HEK293 (cell line): ENCODE data around the gene ALG12.

Source experiments
- CTCF ChIA-PET: fragments of 350-600 bp; formaldehyde crosslinking; extraction: SDS; loops from one replicate; lab custom pipeline; 2021; ENCODE audit warnings: antibody characterized with exemption; lab: Yijun Ruan, JAX
- POLR2A ChIA-PET: fragments of 300-600 bp; formaldehyde crosslinking; extraction: SDS; loops from one replicate; lab custom pipeline; 2020; ENCODE audit warnings: antibody characterized with exemption, inconsistent platforms; lab: Yijun Ruan, JAX
- H3K27ac ChIP-seq: fragments of 200-500 bp; sonication (Bioruptor generic); 2 replicates; pipeline ENCODE4 v1.5.1; 2014; ENCODE audit warnings: low read depth, low read length, control low read depth, inconsistent platforms; ENCODE audit errors: extremely low read depth
- H3K36me3 ChIP-seq, 2 experiments: fragments of 200-500 bp in 1 of 2; sonication (Bioruptor generic) in 1 of 2; 1 replicate in 1 of 2; 2 replicates in 1 of 2; pipeline ENCODE4 v1.5.1; 2014 to 2017; ENCODE audit warnings: inconsistent platforms in 2 of 2, low read length in 2 of 2; ENCODE audit not compliant: control insufficient read depth in 2 of 2, insufficient read depth in 1 of 2
- H3K4me1 ChIP-seq: fragments of 200-500 bp; sonication (Bioruptor generic); 2 replicates; pipeline ENCODE4 v1.5.1; 2014; ENCODE audit warnings: mild to moderate bottlenecking, low read length, inconsistent platforms; ENCODE audit not compliant: control insufficient read depth, insufficient read depth
- H3K4me3 ChIP-seq: 2 replicates; pipeline ENCODE4 v1.5.1; 2011; ENCODE audit warnings: low read depth, mild to moderate bottlenecking, control low read depth, low read length, moderate library complexity
- H3K9me3 ChIP-seq: fragments of 200-500 bp; sonication (Bioruptor generic); 2 replicates; pipeline ENCODE4 v1.5.1; 2014; ENCODE audit warnings: low read depth, low read length, inconsistent platforms; ENCODE audit not compliant: control insufficient read depth, insufficient read depth
- MEIS1 ChIP-seq: sonication (generic); formaldehyde crosslinking; IDR thresholded peaks from 2 replicates; pipeline ENCODE4 v1.8.1; 2022; ENCODE audit warnings: missing genetic modification reagents, mild to moderate bottlenecking, borderline replicate concordance
- OSR2 ChIP-seq: fragments of 450-650 bp; formaldehyde crosslinking; IDR thresholded peaks from 2 replicates; pipeline ENCODE4 v1.5.1; 2016; ENCODE audit warnings: missing biosample characterization, missing genetic modification characterization
- OVOL3 ChIP-seq: fragments of 450-650 bp; formaldehyde crosslinking; IDR thresholded peaks from 2 replicates; pipeline ENCODE4 v1.5.1; 2016; ENCODE audit warnings: missing biosample characterization, missing genetic modification characterization
- PATZ1 ChIP-seq: fragments of 450-650 bp; formaldehyde crosslinking; IDR thresholded peaks from 2 replicates; pipeline ENCODE4 v1.5.1; 2016; ENCODE audit warnings: missing biosample characterization, missing genetic modification characterization
- SP2 ChIP-seq: fragments of 450-650 bp; formaldehyde crosslinking; IDR thresholded peaks from 2 replicates; pipeline ENCODE4 v1.5.1; 2016; ENCODE audit warnings: missing biosample characterization, missing genetic modification characterization
- ZBTB44 ChIP-seq: fragments of 450-650 bp; IDR thresholded peaks from 2 replicates; pipeline ENCODE4 v1.5.1; 2018; ENCODE audit warnings: missing biosample characterization, mild to moderate bottlenecking, missing genetic modification characterization
- ZBTB7A ChIP-seq: fragments of 450-650 bp; formaldehyde crosslinking; IDR thresholded peaks from 2 replicates; pipeline ENCODE4 v1.5.1; 2016; ENCODE audit warnings: low read depth, missing biosample characterization, missing genetic modification characterization
- ZEB2 ChIP-seq: fragments of 450-650 bp; formaldehyde crosslinking; IDR thresholded peaks from 2 replicates; pipeline ENCODE4 v1.5.1; 2016; ENCODE audit warnings: missing biosample characterization, missing genetic modification characterization
- ZNF112 ChIP-seq: fragments of 450-650 bp; formaldehyde crosslinking; IDR thresholded peaks from 2 replicates; pipeline ENCODE4 v1.5.0; 2017; ENCODE audit warnings: missing biosample characterization, missing genetic modification characterization
- ZNF175 ChIP-seq: fragments of 450-650 bp; formaldehyde crosslinking; IDR thresholded peaks from 2 replicates; pipeline ENCODE4 v1.5.1; 2016; ENCODE audit warnings: missing biosample characterization, missing genetic modification characterization
- ZNF18 ChIP-seq: fragments of 450-650 bp; formaldehyde crosslinking; IDR thresholded peaks from 2 replicates; pipeline ENCODE4 v1.5.1; 2016; ENCODE audit warnings: missing biosample characterization, missing genetic modification characterization
- ZNF19 ChIP-seq: fragments of 450-650 bp; formaldehyde crosslinking; IDR thresholded peaks from 2 replicates; pipeline ENCODE4; 2016; ENCODE audit warnings: missing biosample characterization, missing genetic modification characterization, low read depth
- ZNF394 ChIP-seq: fragments of 450-650 bp; formaldehyde crosslinking; IDR thresholded peaks from 2 replicates; pipeline ENCODE4 v1.5.1; 2016; ENCODE audit warnings: missing biosample characterization, missing genetic modification characterization, mild to moderate bottlenecking, moderate library complexity, borderline replicate concordance
- ZNF449 ChIP-seq: fragments of 450-650 bp; formaldehyde crosslinking; IDR thresholded peaks from 2 replicates; pipeline ENCODE4 v1.5.1; 2017; ENCODE audit warnings: missing biosample characterization, mild to moderate bottlenecking, missing genetic modification characterization, moderate library complexity
- ZNF48 ChIP-seq: fragments of 450-650 bp; formaldehyde crosslinking; IDR thresholded peaks from 2 replicates; pipeline ENCODE4 v1.5.1; 2016; ENCODE audit warnings: missing biosample characterization, missing genetic modification characterization
- ZNF529 ChIP-seq: fragments of 450-650 bp; formaldehyde crosslinking; IDR thresholded peaks from 2 replicates; pipeline ENCODE4 v1.5.1; 2017; ENCODE audit warnings: missing genetic modification characterization, missing biosample characterization; ENCODE audit not compliant: insufficient replicate concordance
- ZNF585B ChIP-seq: fragments of 450-650 bp; formaldehyde crosslinking; IDR thresholded peaks from 2 replicates; pipeline ENCODE4 v1.5.1; 2016; ENCODE audit warnings: missing biosample characterization, missing genetic modification characterization
- ZNF596 ChIP-seq: fragments of 450-650 bp; IDR thresholded peaks from 2 replicates; pipeline ENCODE4 v1.5.0; 2018; ENCODE audit warnings: missing biosample characterization, mild to moderate bottlenecking, missing genetic modification characterization, moderate library complexity
- ZNF626 ChIP-seq: fragments of 450-650 bp; sonication (Bioruptor Pico); formaldehyde crosslinking; IDR thresholded peaks from 2 replicates; pipeline ENCODE4 v1.5.1; 2018; ENCODE audit warnings: missing biosample characterization, missing genetic modification characterization, inconsistent platforms
- ZNF664 ChIP-seq: fragments of 450-650 bp; formaldehyde crosslinking; IDR thresholded peaks from 2 replicates; pipeline ENCODE4 v1.5.1; 2016; ENCODE audit warnings: missing biosample characterization, missing genetic modification characterization
- ZNF704 ChIP-seq: fragments of 450-650 bp; formaldehyde crosslinking; IDR thresholded peaks from 2 replicates; pipeline ENCODE4 v1.5.1; 2016; ENCODE audit warnings: missing biosample characterization, missing genetic modification characterization
- ZNF792 ChIP-seq: fragments of 450-650 bp; formaldehyde crosslinking; IDR thresholded peaks from 2 replicates; pipeline ENCODE4 v1.5.1; 2016; ENCODE audit warnings: missing biosample characterization, missing genetic modification characterization
- ZSCAN5A ChIP-seq: fragments of 450-650 bp; formaldehyde crosslinking; IDR thresholded peaks from 2 replicates; pipeline ENCODE4 v1.5.1; 2016; ENCODE audit warnings: missing biosample characterization, missing genetic modification characterization
- ZXDB ChIP-seq: fragments of 450-650 bp; formaldehyde crosslinking; IDR thresholded peaks from 2 replicates; pipeline ENCODE4 v1.5.1; 2016; ENCODE audit warnings: missing biosample characterization, missing genetic modification characterization

Gene ALG12

GRCh38 chr22:49866134-49866533, 52.1 kb downstream of the ALG12 start (continued):
- no peak for TF ChIP-seq ZBTB44 (tag by site-specific recombination)
- no peak for TF ChIP-seq ZNF19 (tag by site-specific recombination)

GRCh38 chr22:49865156-49865555, 53.1 kb downstream of the ALG12 start:
- Histone ChIP-seq H3K9me3 (peaks cover 2% of the 10 kb centered on the region; the same call in 1 of the 2 replicates), H3K36me3 (peaks cover 5 to 20% of the 10 kb centered on the region in 2 experiments; a peak in 2 of 3 replicates), H3K4me1 (no peaks in the 10 kb centered on the region), H3K27ac (no peak overlapping the region), H3K4me3 (no peak overlapping the region)
- TF ChIP-seq ZNF48 (tag by site-specific recombination) (no peak), ZNF664 (no peak), ZNF626 (tag by site-specific recombination) (no peak), ZNF394 (tag by site-specific recombination) (no peak), ZNF596 (tag by site-specific recombination) (no peak), ZSCAN5A (tag by site-specific recombination) (no peak), ZEB2 (tag by site-specific recombination) (no peak), ZNF792 (tag by site-specific recombination) (no peak), OVOL3 (tag by site-specific recombination) (no peak), ZNF175 (tag by site-specific recombination) (no peak), OSR2 (tag by site-specific recombination) (no peak)
- CTCF ChIA-PET: no interaction called here
- POLR2A ChIA-PET: no interaction called here

- CTCF ChIA-PET: interaction anchor here (1.2 kb wide), 1 partner anchor 9 kb away, joined by 3 read pairs; no protein-coding TSS in a partner anchor
- POLR2A ChIA-PET: no interaction called here
- TF ChIP-seq SP2: no peak
- no peak for TF ChIP-seq ZNF18 (tag by site-specific recombination)
- TF ChIP-seq MEIS1 (CRISPR knock-in tag): no peak
- TF ChIP-seq ZNF112: no peak
- no peak for TF ChIP-seq ZNF704 (tag by site-specific recombination)
- TF ChIP-seq ZNF529 (tag by site-specific recombination): no peak
- no peak for TF ChIP-seq ZNF585B
- no peak for TF ChIP-seq ZXDB
- no peak for TF ChIP-seq ZBTB7A
- TF ChIP-seq ZNF449: no peak
- TF ChIP-seq PATZ1 (tag by site-specific recombination): no peak
- Histone ChIP-seq H3K36me3 (peaks cover 5 to 15% of the 10 kb centered on the region in 2 experiments; a peak in 2 of 3 replicates), H3K27ac (no peak overlapping the region), H3K4me1 (no peaks in the 10 kb centered on the region), H3K9me3 (peaks cover 2% of the 10 kb centered on the region; the same call in 1 of the 2 replicates), H3K4me3 (no peak overlapping the region)
These were observed 54.3 kb downstream of the ALG12 start for GRCh38 chr22:49863931-49864330.
